H9 (cell line): ENCODE data around the gene NAT14. TPM values are rescaled to one million over a fixed set of nuclear protein-coding genes. Genes with fewer than 3 reads are reported as not detected.

ENCODE experiments used
- DNase-seq: peaks from one replicate; pipeline ENCODE4 v3.0.0-alpha.2; 2017
- H2AFZ ChIP-seq: one replicate; pipeline ENCODE4 v1.6.1; 2013; ENCODE audit warnings: mild to moderate bottlenecking, low read length, control low read depth, moderate library complexity
- H2AK5ac ChIP-seq: 2 replicates; pipeline ENCODE4 v1.6.1; 2013; ENCODE audit warnings: low read length, control low read depth, mixed read lengths; ENCODE audit not compliant: insufficient read length
- H2BK120ac ChIP-seq: one replicate; pipeline ENCODE4 v1.6.1; 2013; ENCODE audit warnings: low read depth, mild to moderate bottlenecking, low read length, control low read depth, inconsistent platforms; ENCODE audit not compliant: poor library complexity, severe bottlenecking
- H2BK12ac ChIP-seq: 2 replicates; pipeline ENCODE4 v1.6.1; 2013; ENCODE audit warnings: low read length, control low read depth, mixed read lengths, low read depth; ENCODE audit not compliant: insufficient read length
- H2BK15ac ChIP-seq: 2 replicates; pipeline ENCODE4 v1.6.1; 2013; ENCODE audit warnings: low read depth, low read length, control low read depth
- H2BK20ac ChIP-seq: one replicate; pipeline ENCODE4 v1.6.1; 2013; ENCODE audit warnings: low read depth, mild to moderate bottlenecking, low read length, control low read depth, inconsistent platforms; ENCODE audit not compliant: poor library complexity, severe bottlenecking
- H2BK5ac ChIP-seq: 2 replicates; pipeline ENCODE4 v1.6.1; 2013; ENCODE audit warnings: low read length, control low read depth, mixed read lengths; ENCODE audit not compliant: insufficient read length
- H3K14ac ChIP-seq: 2 replicates; pipeline ENCODE4 v1.6.1; 2013; ENCODE audit warnings: low read length, control low read depth; ENCODE audit not compliant: insufficient read depth
- H3K18ac ChIP-seq: 2 replicates; pipeline ENCODE4 v1.6.1; 2013; ENCODE audit warnings: low read depth, mild to moderate bottlenecking, mixed read lengths, low read length, control low read depth; ENCODE audit not compliant: insufficient read length
- H3K23ac ChIP-seq: 2 replicates; pipeline ENCODE4 v1.6.1; 2013; ENCODE audit warnings: low read length, control low read depth, mixed read lengths, low read depth; ENCODE audit not compliant: insufficient read length
- H3K23me2 ChIP-seq: 2 replicates; pipeline ENCODE4 v1.6.1; 2013; ENCODE audit warnings: low read depth, mild to moderate bottlenecking, mixed read lengths, low read length, control low read depth; ENCODE audit not compliant: insufficient read length, poor library complexity, severe bottlenecking
- H3K27ac ChIP-seq: 2 replicates; pipeline ENCODE4 v1.5.1; 2013; ENCODE audit warnings: low read length, control low read depth, mixed read lengths, low read depth; ENCODE audit not compliant: insufficient read length
- H3K27me3 ChIP-seq: 2 replicates; pipeline ENCODE4 v1.6.1; 2013; ENCODE audit warnings: low read length, control low read depth, inconsistent platforms; ENCODE audit not compliant: insufficient read depth
- H3K4ac ChIP-seq: 2 replicates; pipeline ENCODE4 v1.6.1; 2013; ENCODE audit warnings: low read depth, mild to moderate bottlenecking, control low read depth, inconsistent platforms, low read length, moderate library complexity
- H3K4me1 ChIP-seq: 2 replicates; pipeline ENCODE4 v1.6.1; 2013; ENCODE audit warnings: low read length, control low read depth, inconsistent platforms; ENCODE audit not compliant: insufficient read depth
- H3K4me2 ChIP-seq: 2 replicates; pipeline ENCODE4 v1.6.1; 2013; ENCODE audit warnings: low read length, control low read depth, mixed read lengths; ENCODE audit not compliant: insufficient read length, insufficient read depth
- H3K56ac ChIP-seq: 2 replicates; pipeline ENCODE4 v1.6.1; 2013; ENCODE audit warnings: low read depth, mild to moderate bottlenecking, mixed read lengths, low read length, control low read depth; ENCODE audit not compliant: insufficient read length
- H3K79me1 ChIP-seq: 2 replicates; pipeline ENCODE4 v1.6.1; 2013; ENCODE audit warnings: low read depth, mild to moderate bottlenecking, moderate library complexity, low read length, control low read depth, inconsistent platforms; ENCODE audit not compliant: insufficient read depth, poor library complexity, severe bottlenecking
- H3K79me2 ChIP-seq: 2 replicates; pipeline ENCODE4 v1.6.1; 2013; ENCODE audit warnings: low read length, control low read depth, inconsistent platforms; ENCODE audit not compliant: insufficient read depth
- H3K9ac ChIP-seq: 2 replicates; pipeline ENCODE4 v1.6.1; 2013; ENCODE audit warnings: low read length, control low read depth, mixed read lengths; ENCODE audit not compliant: insufficient read length; ENCODE audit errors: extremely low read depth
- H3K9me3 ChIP-seq: one replicate; pipeline ENCODE4 v1.6.1; 2013; ENCODE audit warnings: low read depth, low read length, inconsistent platforms; ENCODE audit not compliant: control insufficient read depth
- H3T11ph ChIP-seq: one replicate; pipeline ENCODE4 v1.6.1; 2013; ENCODE audit warnings: mild to moderate bottlenecking, low read length, control low read depth, inconsistent platforms
- H4K20me1 ChIP-seq: one replicate; pipeline ENCODE4 v1.6.1; 2013; ENCODE audit not compliant: control insufficient read depth, insufficient read length, insufficient read depth
- H4K5ac ChIP-seq: 2 replicates; pipeline ENCODE4 v1.6.1; 2013; ENCODE audit warnings: low read depth, mild to moderate bottlenecking, mixed read lengths, low read length, control low read depth; ENCODE audit not compliant: insufficient read length
- H4K8ac ChIP-seq: replicated peaks from 2 replicates; pipeline ENCODE4 v1.6.1; 2013; ENCODE audit warnings: low read length, control low read depth, mixed read lengths, low read depth; ENCODE audit not compliant: insufficient read length
- H4K91ac ChIP-seq: 2 replicates; pipeline ENCODE4 v1.6.1; 2013; ENCODE audit warnings: low read depth, mild to moderate bottlenecking, moderate library complexity, mixed read lengths, low read length, control low read depth; ENCODE audit not compliant: insufficient read length
- H3K27ac Mint-ChIP-seq, 3 experiments: 2 replicates in 2 of 3; 3 replicates in 1 of 3; pipeline ENCODE4 v1.8.0; 2020 to 2021; ENCODE audit warnings: mixed read lengths in 3 of 3, mild to moderate bottlenecking in 1 of 3, moderate library complexity in 1 of 3
- H3K27me3 Mint-ChIP-seq: 2 replicates; pipeline ENCODE4 v1.8.0; 2021; ENCODE audit warnings: low read depth, mild to moderate bottlenecking, moderate library complexity, mixed read lengths
- H3K36me3 Mint-ChIP-seq, 3 experiments: 2 replicates in 2 of 3; 3 replicates in 1 of 3; pipeline ENCODE4 v1.8.0; 2020 to 2021; ENCODE audit warnings: low read depth in 3 of 3, mixed read lengths in 3 of 3; ENCODE audit not compliant: insufficient read depth in 1 of 3
- H3K4me1 Mint-ChIP-seq, 2 experiments: 2 replicates each; pipeline ENCODE4 v1.8.0; 2020; ENCODE audit warnings: mixed read lengths in 2 of 2
- H3K4me3 Mint-ChIP-seq, 2 experiments: 2 replicates in 1 of 2; 3 replicates in 1 of 2; pipeline ENCODE4 v1.8.0; 2020 to 2021; ENCODE audit warnings: mild to moderate bottlenecking in 2 of 2, mixed read lengths in 2 of 2, moderate library complexity in 1 of 2
- H3K9me3 Mint-ChIP-seq, 2 experiments: 2 replicates in 1 of 2; 3 replicates in 1 of 2; pipeline ENCODE4 v1.8.0; 2020; ENCODE audit warnings: mild to moderate bottlenecking in 2 of 2, mixed read lengths in 2 of 2, moderate library complexity in 1 of 2
- CTCF ChIP-seq: fragments of 200-600 bp; sonication (generic); conservative IDR thresholded peaks from 3 replicates; pipeline ENCODE4 v1.8.0; 2021; ENCODE audit warnings: antibody characterized with exemption, mild to moderate bottlenecking
- WGBS: extraction: QIAGEN DNeasy Blood & Tissue Kit; methylation state at CpG from one replicate; pipeline ENCODE4 v1.1.7; 2013; ENCODE audit warnings: missing lambda C conversion rate, low lambda C conversion rate, mixed read lengths; ENCODE audit not compliant: insufficient read length; ENCODE audit errors: extremely low coverage; 5-methylcytosine and 5-hydroxymethylcytosine counted together
- total RNA-seq: library from RNA; stranded (reverse); gene quantifications from 2 replicates; pipeline ENCODE4 v1.2.1, GENCODE V29; 2021

NAT14 gene
- total RNA-seq, 1 experiment from 2014 or later = 51.2 TPM

- H3K4me3 Mint-ChIP-seq = peak overlapping the region in 1 of 2 experiments; percentile 89; a peak in 3 of 5 replicates
- WGBS = no CpG with 5 or more reads among the region's 18 CpGs
- Histone ChIP-seq H3K14ac (no peak overlapping the region), H3K18ac (no peak overlapping the region), H3K4me1 (0 out of 2 replicates have a peak, but pooled peaks cover 2% of the 10 kb centered on the region), H3K56ac (no peak overlapping the region), H3K4me2 (peak overlapping the region; percentile 69), H4K91ac (no peak overlapping the region), H3K79me1 (no peaks in the 10 kb centered on the region), H3T11ph (no peak overlapping the region), H3K23ac (no peak overlapping the region), H4K20me1 (no peaks in the 10 kb centered on the region), H2BK12ac (no peak overlapping the region), H3K4ac (no peak overlapping the region), H3K23me2 (peaks cover 21% of the 10 kb centered on the region), H2BK120ac (no peak overlapping the region), H3K9ac (no peak overlapping the region), H3K27ac (no peak overlapping the region), H4K8ac (no peak overlapping the region), H4K5ac (no peak overlapping the region), H2BK5ac (no peak overlapping the region), H2AFZ (no peak overlapping the region), H3K9me3 (no peaks in the 10 kb centered on the region), H3K27me3 (peaks cover 49% of the 10 kb centered on the region), H2AK5ac (no peak overlapping the region), H2BK15ac (no peak overlapping the region), H3K79me2 (no peaks in the 10 kb centered on the region), H2BK20ac (no peak overlapping the region)
- H3K9me3 Mint-ChIP-seq = peaks cover 0 to 5% of the 10 kb centered on the region in 2 experiments; a peak in 3 of 5 replicates
- no peak overlapping the region for H3K27ac Mint-ChIP-seq
- H3K27me3 Mint-ChIP-seq = peaks cover 33% of the 10 kb centered on the region
- no peak for TF ChIP-seq CTCF
- no peak for DNase-seq
- peaks cover 13 to 28% of the 10 kb centered on the region in 2 experiments for H3K4me1 Mint-ChIP-seq
- no peaks in the 10 kb centered on the region; a peak in 1 of 7 replicates for H3K36me3 Mint-ChIP-seq
Measured at GRCh38 chr19:55443824-55444480, 41.0 kb upstream of the NAT14 start.
